Measurements from ENCODE around the gene RGS6. TPM values are rescaled to one million over a fixed set of nuclear protein-coding genes. Genes with fewer than 3 reads are reported as not detected.

RGS6 gene
- total RNA-seq, 1 donor from 2014 or later, result 0.34 TPM

GRCh38 chr14:72454388-72455160, 522.3 kb downstream of the RGS6 start:
- Histone ChIP-seq H3K9ac (ENCODE audit: low read length) (no peak overlapping the region), H3K4me3 (ENCODE audit: insufficient read depth, low read depth, low read length) (no peak overlapping the region), H3K27me3 (ENCODE audit: insufficient read depth, low read length) (no peaks in the 10 kb centered on the region), H3K9me3 (ENCODE audit: insufficient read depth, low read depth, low read length) (no peaks in the 10 kb centered on the region), H4K20me1 (ENCODE audit: insufficient read depth, low read length) (no peaks in the 10 kb centered on the region), H3K4me1 (ENCODE audit: insufficient read depth, low read length) (peaks cover 10% of the 10 kb centered on the region), H3K79me2 (ENCODE audit: insufficient read depth, low read length) (no peaks in the 10 kb centered on the region), H3K36me3 (ENCODE audit: insufficient read depth, low read length) (no peaks in the 10 kb centered on the region), H3K4me2 (ENCODE audit: low read length) (no peak overlapping the region), H2AFZ (ENCODE audit: low read depth, low read length) (no peak overlapping the region), H3K27ac (ENCODE audit: low read depth, low read length) (no peak overlapping the region)
- Mint-ChIP-seq H3K36me3 (ENCODE audit: low read depth, unreplicated experiment) (no peaks in the 10 kb centered on the region), H3K4me1 (ENCODE audit: low read depth, unreplicated experiment) (peaks cover 30% of the 10 kb centered on the region), H3K9me3 (ENCODE audit: unreplicated experiment) (peaks cover 3% of the 10 kb centered on the region), H3K27ac (ENCODE audit: unreplicated experiment) (no peak overlapping the region), H3K27me3 (ENCODE audit: low read depth, unreplicated experiment) (no peaks in the 10 kb centered on the region), H3K4me3 (ENCODE audit: unreplicated experiment) (no peak overlapping the region)
- no peak for DNase-seq (ENCODE audit: low read depth)
- TF ChIP-seq CTCF (IDR thresholded peaks at IDR 0.05; ENCODE audit: insufficient read depth, low read depth, low read length), result no peak
- TF ChIP-seq EZH2 (IDR thresholded peaks at IDR 0.05; ENCODE audit: insufficient read depth, low read length), result no peak
- FAIRE-seq, result no peak

GRCh38 chr14:72457641-72458040, 525.4 kb downstream of the RGS6 start:
- H3K27ac ChIP-seq (ENCODE audit: low read depth, low read length), result peak overlapping the region; percentile 51
- peaks cover 10% of the 10 kb centered on the region for H3K4me1 Mint-ChIP-seq (ENCODE audit: low read depth, unreplicated experiment)
- no peak overlapping the region for H3K4me3 ChIP-seq (ENCODE audit: insufficient read depth, low read depth, low read length)
- no peaks in the 10 kb centered on the region for H3K36me3 ChIP-seq (ENCODE audit: insufficient read depth, low read length)
- FAIRE-seq, result no peak
- no peaks in the 10 kb centered on the region for H3K9me3 ChIP-seq (ENCODE audit: insufficient read depth, low read depth, low read length)
- peak overlapping the region; percentile 93 for H3K27ac Mint-ChIP-seq (ENCODE audit: unreplicated experiment)
- H3K4me1 ChIP-seq (ENCODE audit: insufficient read depth, low read length), result peaks cover 10% of the 10 kb centered on the region
- H3K27me3 Mint-ChIP-seq (ENCODE audit: low read depth, unreplicated experiment), result no peaks in the 10 kb centered on the region
- H3K36me3 Mint-ChIP-seq (ENCODE audit: low read depth, unreplicated experiment), result no peaks in the 10 kb centered on the region
- H3K9ac ChIP-seq (ENCODE audit: low read length), result no peak overlapping the region
- H3K4me2 ChIP-seq (ENCODE audit: low read length), result peak overlapping the region; percentile 45
- H4K20me1 ChIP-seq (ENCODE audit: insufficient read depth, low read length), result no peaks in the 10 kb centered on the region
- no peaks in the 10 kb centered on the region for H3K79me2 ChIP-seq (ENCODE audit: insufficient read depth, low read length)
- peak; percentile 88 for DNase-seq (ENCODE audit: low read depth)
- no peak for TF ChIP-seq EZH2 (IDR thresholded peaks at IDR 0.05; ENCODE audit: insufficient read depth, low read length)
- TF ChIP-seq CTCF (IDR thresholded peaks at IDR 0.05; ENCODE audit: insufficient read depth, low read depth, low read length), result no peak
- H3K9me3 Mint-ChIP-seq (ENCODE audit: unreplicated experiment), result peaks cover 3% of the 10 kb centered on the region
- H3K4me3 Mint-ChIP-seq (ENCODE audit: unreplicated experiment), result peak overlapping the region; percentile 41
- H2AFZ ChIP-seq (ENCODE audit: low read depth, low read length), result no peak overlapping the region
- H3K27me3 ChIP-seq (ENCODE audit: insufficient read depth, low read length), result no peaks in the 10 kb centered on the region

- Histone ChIP-seq H2AFZ (ENCODE audit: low read depth, low read length) (no peak overlapping the region), H3K79me2 (ENCODE audit: insufficient read depth, low read length) (no peaks in the 10 kb centered on the region), H3K27ac (ENCODE audit: low read depth, low read length) (no peak overlapping the region), H3K9ac (ENCODE audit: low read length) (no peak overlapping the region), H4K20me1 (ENCODE audit: insufficient read depth, low read length) (no peaks in the 10 kb centered on the region), H3K9me3 (ENCODE audit: insufficient read depth, low read depth, low read length) (no peaks in the 10 kb centered on the region), H3K27me3 (ENCODE audit: insufficient read depth, low read length) (no peaks in the 10 kb centered on the region), H3K4me3 (ENCODE audit: insufficient read depth, low read depth, low read length) (no peak overlapping the region), H3K4me2 (ENCODE audit: low read length) (no peak overlapping the region), H3K36me3 (ENCODE audit: insufficient read depth, low read length) (no peaks in the 10 kb centered on the region), H3K4me1 (ENCODE audit: insufficient read depth, low read length) (peaks cover 17% of the 10 kb centered on the region)
- no peak overlapping the region for H3K27ac Mint-ChIP-seq (ENCODE audit: unreplicated experiment)
- DNase-seq (ENCODE audit: low read depth) (no peak), FAIRE-seq (no peak)
- no peak overlapping the region for H3K4me3 Mint-ChIP-seq (ENCODE audit: unreplicated experiment)
- no peaks in the 10 kb centered on the region for H3K27me3 Mint-ChIP-seq (ENCODE audit: low read depth, unreplicated experiment)
- H3K9me3 Mint-ChIP-seq (ENCODE audit: unreplicated experiment), result peaks cover 7% of the 10 kb centered on the region
- no peaks in the 10 kb centered on the region for H3K36me3 Mint-ChIP-seq (ENCODE audit: low read depth, unreplicated experiment)
- H3K4me1 Mint-ChIP-seq (ENCODE audit: low read depth, unreplicated experiment), result peaks cover 15% of the 10 kb centered on the region
- TF ChIP-seq EZH2 (IDR thresholded peaks at IDR 0.05; ENCODE audit: insufficient read depth, low read length), result no peak
- no peak for TF ChIP-seq CTCF (IDR thresholded peaks at IDR 0.05; ENCODE audit: insufficient read depth, low read depth, low read length)
Measured at GRCh38 chr14:72462056-72462455, 529.8 kb downstream of the RGS6 start.

Data from astrocyte (in vitro differentiated cells and primary cell).